Natural killer cell (primary cell): ENCODE results near the gene HOXA7. TPM values are rescaled to one million over a fixed set of nuclear protein-coding genes. Genes with fewer than 3 reads are reported as not detected.

Source experiments
- ATAC-seq, 3 donors: fragments of 150-1000 bp in 2 of 3; fragments of 200-7000 bp in 1 of 3; cut with Tn5 transposase; 1 replicate in 1 of 3; 2 replicates in 2 of 3; pipeline ENCODE4 v1.10.0; 2021; ENCODE audit warnings: mild to moderate bottlenecking in 2 of 3, moderate library complexity in 2 of 3
- DNase-seq, 2 donors: peaks; one replicate each; pipeline versions ENCODE4 v3.0.0 to v3.0.0-alpha.2; 2013 to 2021; ENCODE audit warnings: mixed read lengths in 1 of 2
- H3K27ac ChIP-seq: one replicate; pipeline ENCODE4 v1.5.1; 2013; ENCODE audit warnings: mild to moderate bottlenecking, low read length
- H3K27me3 ChIP-seq: one replicate; pipeline ENCODE4 v1.6.1; 2013; ENCODE audit warnings: low read length; ENCODE audit not compliant: control insufficient read depth, insufficient read depth
- H3K36me3 ChIP-seq: one replicate; pipeline ENCODE4 v1.6.1; 2013; ENCODE audit warnings: low read length; ENCODE audit not compliant: control insufficient read depth, insufficient read depth
- H3K4me1 ChIP-seq: one replicate; pipeline ENCODE4 v1.6.1; 2013; ENCODE audit warnings: low read length; ENCODE audit not compliant: control insufficient read depth, insufficient read depth
- H3K4me3 ChIP-seq: one replicate; pipeline ENCODE4 v1.5.1; 2013; ENCODE audit warnings: low read length
- H3K9me3 ChIP-seq: one replicate; pipeline ENCODE4 v1.6.1; 2013; ENCODE audit warnings: low read length; ENCODE audit not compliant: control insufficient read depth, insufficient read depth
- H3K27ac Mint-ChIP-seq, 2 donors: one replicate each; pipeline ENCODE4 v1.8.0; 2022; ENCODE audit warnings: mild to moderate bottlenecking in 2 of 2, mixed read lengths in 2 of 2, moderate library complexity in 1 of 2
- H3K27me3 Mint-ChIP-seq, 2 donors: one replicate each; pipeline ENCODE4 v1.8.0; 2022; ENCODE audit warnings: low read depth in 2 of 2, mixed read lengths in 2 of 2
- H3K36me3 Mint-ChIP-seq: one replicate; pipeline ENCODE4 v1.8.0; 2022; ENCODE audit warnings: mixed read lengths
- H3K4me1 Mint-ChIP-seq, 2 donors: one replicate each; pipeline ENCODE4 v1.8.0; 2022; ENCODE audit warnings: mixed read lengths in 2 of 2
- H3K4me3 Mint-ChIP-seq: one replicate; pipeline ENCODE4 v1.8.0; 2022; ENCODE audit warnings: mild to moderate bottlenecking, moderate library complexity, mixed read lengths
- H3K9me3 Mint-ChIP-seq, 2 donors: one replicate each; pipeline ENCODE4 v1.8.0; 2022; ENCODE audit warnings: mixed read lengths in 2 of 2
- CTCF ChIP-seq: fragments of 200-600 bp; IDR thresholded peaks from one replicate; pipeline ENCODE4 v1.8.0; 2022; ENCODE audit warnings: antibody characterized with exemption
- WGBS: methylation state at CpG from one replicate; pipeline ENCODE4 v1.1.7; 2013; ENCODE audit warnings: missing lambda C conversion rate; ENCODE audit not compliant: insufficient coverage; 5-methylcytosine and 5-hydroxymethylcytosine counted together
- intact Hi-C: fragments of 100-400 bp; cut with micrococcal nuclease; formaldehyde crosslinking; loops from one replicate; pipeline ENCODE4 v1.14.2; 2022
- total RNA-seq, 4 donors: library from RNA; stranded (reverse); fragments of 120-200 nt in 1 of 4; gene quantifications; one replicate each; pipeline versions ENCODE4 v1.2.3 to v1.2.4, GENCODE V29; 2013 to 2022

HOXA7 gene
- total RNA-seq, 3 donors from 2014 or later (not counting 1 experiment from before 2014, with no cell fraction given): not detected

GRCh38 chr7:27177795-27178320, 21.4 kb upstream of the HOXA7 start:
- Mint-ChIP-seq H3K4me3 (no peak overlapping the region), H3K36me3 (peaks cover 7% of the 10 kb centered on the region), H3K4me1 (peaks cover 7 to 16% of the 10 kb centered on the region in 2 donors), H3K27me3 (peaks cover 44 to 57% of the 10 kb centered on the region in 2 donors), H3K27ac (no peak overlapping the region), H3K9me3 (no peaks in the 10 kb centered on the region)
- Histone ChIP-seq H3K36me3 (no peaks in the 10 kb centered on the region), H3K4me1 (peaks cover 23% of the 10 kb centered on the region), H3K27me3 (peaks cover 63% of the 10 kb centered on the region), H3K4me3 (no peak overlapping the region), H3K27ac (no peak overlapping the region), H3K9me3 (no peaks in the 10 kb centered on the region)
- no peak for TF ChIP-seq CTCF
- DNase-seq (no peak), ATAC-seq (no peak)
- WGBS: 94% methylated on average over 5 of the region's 5 CpGs
- intact Hi-C loops: no loop called here

- Mint-ChIP-seq H3K27me3 (peaks cover 44 to 56% of the 10 kb centered on the region in 2 donors), H3K36me3 (peaks cover 9% of the 10 kb centered on the region), H3K9me3 (no peaks in the 10 kb centered on the region), H3K4me1 (peaks cover 11 to 22% of the 10 kb centered on the region in 2 donors), H3K27ac (no peak overlapping the region), H3K4me3 (no peak overlapping the region)
- intact Hi-C loops: no loop called here
- WGBS: 93% methylated on average over 22 of the region's 22 CpGs
- no peaks in the 10 kb centered on the region for H3K36me3 ChIP-seq
- DNase-seq (peak in 1 of 2 donors; percentile 11), ATAC-seq (no peak)
- no peak overlapping the region for H3K27ac ChIP-seq
- no peak for TF ChIP-seq CTCF
- H3K4me3 ChIP-seq: no peak overlapping the region
- H3K4me1 ChIP-seq: peaks cover 28% of the 10 kb centered on the region
- H3K27me3 ChIP-seq: peaks cover 63% of the 10 kb centered on the region
- no peaks in the 10 kb centered on the region for H3K9me3 ChIP-seq
These were observed 20.7 kb upstream of the HOXA7 start for GRCh38 chr7:27176962-27177794.

DNA sequence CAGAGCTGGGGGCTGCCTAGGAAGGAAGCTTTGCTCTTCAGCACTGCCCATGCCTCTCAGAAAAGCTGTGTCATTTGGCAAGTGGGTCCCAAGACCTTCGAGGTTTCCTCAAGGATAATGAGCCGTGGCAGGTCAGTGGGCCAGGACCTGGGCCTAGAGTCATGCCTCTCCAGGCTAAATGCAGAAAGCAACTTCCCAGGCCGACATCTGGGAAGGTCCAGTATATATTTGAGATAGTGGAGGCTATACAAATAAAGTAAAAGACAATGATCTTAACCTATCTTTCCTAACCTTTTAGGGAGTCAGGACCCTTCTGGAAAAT, 20.0 kb upstream of the HOXA7 start:
- Histone ChIP-seq H3K9me3 (no peaks in the 10 kb centered on the region), H3K27me3 (peaks cover 65% of the 10 kb centered on the region), H3K36me3 (no peaks in the 10 kb centered on the region), H3K4me1 (peaks cover 35% of the 10 kb centered on the region), H3K4me3 (no peak overlapping the region), H3K27ac (no peak overlapping the region)
- ATAC-seq (no peak), DNase-seq (no peak)
- no peak overlapping the region for H3K4me3 Mint-ChIP-seq
- no peaks in the 10 kb centered on the region for H3K9me3 Mint-ChIP-seq
- H3K27ac Mint-ChIP-seq: no peak overlapping the region
- WGBS: 73% methylated on average over 3 of the region's 3 CpGs
- intact Hi-C loops: no loop called here
- H3K4me1 Mint-ChIP-seq: peaks cover 18 to 29% of the 10 kb centered on the region in 2 donors
- peaks cover 16% of the 10 kb centered on the region for H3K36me3 Mint-ChIP-seq
- peaks cover 49 to 57% of the 10 kb centered on the region in 2 donors for H3K27me3 Mint-ChIP-seq
- TF ChIP-seq CTCF: no peak
